Activated effector memory CD4-positive, alpha-beta T cell treated with anti-CD3 and anti-CD28 coated beads, Interleukin-2, amount 50 U/mL, for 16 hours (primary cell): ENCODE data around the gene BLNK.
"Not testable (repeated sequence)": the region's sequence is repeated elsewhere in the genome, so short reads cannot be mapped to it uniquely, and the experiment has no call there.

Experiments used
- DNase-seq: peaks from one replicate; pipeline ENCODE4 v3.0.0-alpha.2; 2020

BLNK gene

GRCh38 chr10:96271016-96271815 is at the start of gene BLNK:
Gene BLNK (minus strand): TSS chr10:96271569. CDS start chr10:96271398, 171 bp downstream.
- no peak for DNase-seq

GRCh38 chr10:96319754-96320474 is 48.5 kb upstream of the BLNK start:
- DNase-seq = no peak

GRCh38 chr10:96317067-96317833 is 45.9 kb upstream of the BLNK start:
- no peak for DNase-seq

- DNase-seq = no peak
Observed at GRCh38 chr10:96313344-96313743, 42.0 kb upstream of the BLNK start.

GRCh38 chr10:96311180-96311715 is 39.9 kb upstream of the BLNK start:
- DNase-seq = no peak

- no peak for DNase-seq
Observed at GRCh38 chr10:96310321-96310669, 38.9 kb upstream of the BLNK start.

GRCh38 chr10:96309628-96310320 is 38.4 kb upstream of the BLNK start:
- DNase-seq = no peak

- DNase-seq = not testable (repeated sequence)
Observed at GRCh38 chr10:96308854-96309253, 37.5 kb upstream of the BLNK start.

- DNase-seq = no peak
Observed at GRCh38 chr10:96306516-96306915, 35.1 kb upstream of the BLNK start.

GRCh38 chr10:96305019-96305418 is 33.6 kb upstream of the BLNK start:
- no peak for DNase-seq

- no peak for DNase-seq
Observed at GRCh38 chr10:96304230-96304629, 32.9 kb upstream of the BLNK start, which contains the start of gene DNTT. Gene DNTT (plus strand): TSS chr10:96304434. CDS start chr10:96304498, 64 bp downstream.

- no peak for DNase-seq
Observed at GRCh38 chr10:96301616-96302015, 30.2 kb upstream of the BLNK start.

- DNase-seq = no peak
Observed at GRCh38 chr10:96299383-96299782, 28.0 kb upstream of the BLNK start.

GRCh38 chr10:96298362-96298761 is 27.0 kb upstream of the BLNK start:
- DNase-seq = no peak

GRCh38 chr10:96297486-96297885 is 26.1 kb upstream of the BLNK start:
- no peak for DNase-seq

- DNase-seq = no peak
Observed at GRCh38 chr10:96295475-96295874, 24.1 kb upstream of the BLNK start.

GRCh38 chr10:96292971-96293920 is 21.9 kb upstream of the BLNK start:
- DNase-seq = no peak

- DNase-seq = no peak
Observed at GRCh38 chr10:96290368-96291133, 19.2 kb upstream of the BLNK start.

- DNase-seq = no peak
Observed at GRCh38 chr10:96289218-96289910, 18.0 kb upstream of the BLNK start.

- no peak for DNase-seq
Observed at GRCh38 chr10:96288151-96288621, 16.8 kb upstream of the BLNK start.
